GM19467 (cell line): Measurements from ENCODE around the gene ACOX2.
"Not testable (repeated sequence)": the region's sequence is repeated elsewhere in the genome, so short reads cannot be mapped to it uniquely, and the experiment has no call there.

Source experiments
- ATAC-seq: cut with Tn5 transposase; IDR thresholded peaks from one replicate; pipeline ENCODE4 v1.9.1; 2021; ENCODE audit warnings: mild to moderate bottlenecking, moderate library complexity; ENCODE audit not compliant: unreplicated experiment

The ACOX2 gene

GRCh38 chr3:58535531-58536500, 1.2 kb downstream of the ACOX2 start:
- no peak for ATAC-seq

DNA sequence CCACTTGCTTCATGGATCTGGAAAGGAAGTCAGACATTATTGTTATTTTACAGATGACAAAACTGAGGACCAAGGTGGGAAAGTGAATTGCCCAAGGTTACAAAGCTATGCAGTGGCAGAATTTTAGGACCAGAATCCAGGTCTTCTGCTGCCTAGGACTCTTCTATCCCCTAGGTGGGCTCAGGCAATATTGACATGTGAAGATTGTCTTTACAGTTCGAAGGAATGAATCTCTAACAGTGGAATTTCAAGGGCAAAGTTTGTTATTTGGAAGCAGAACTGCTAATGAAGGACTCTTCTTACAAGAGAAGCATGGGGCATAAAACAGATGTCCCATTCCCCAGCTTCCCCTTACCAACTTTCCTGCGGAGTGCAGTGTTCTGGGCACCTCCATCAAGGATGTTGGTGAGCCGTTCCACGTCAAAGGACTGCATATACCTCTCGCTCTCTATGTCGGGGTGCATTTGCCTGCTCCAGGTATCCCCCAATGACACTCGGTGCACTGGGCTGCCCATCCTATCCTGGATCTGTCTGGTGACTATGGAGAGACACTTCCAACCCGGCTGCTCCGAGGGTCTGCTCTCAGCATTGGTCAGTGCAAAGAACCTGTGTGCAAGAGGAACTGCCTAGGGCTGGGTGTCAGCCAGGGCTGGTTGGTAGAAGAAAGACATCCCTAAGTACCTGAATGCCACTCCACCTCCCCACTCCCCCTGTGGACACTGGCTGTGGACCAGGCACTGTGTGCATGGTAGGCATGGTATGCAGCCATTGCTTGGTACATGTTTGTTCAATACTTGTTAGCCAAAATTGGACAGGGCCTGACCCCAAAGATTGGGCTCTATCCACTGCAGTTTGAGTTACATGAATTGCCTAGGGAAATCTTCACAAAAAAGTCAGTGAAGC, 2.1 kb downstream of the ACOX2 start:
- ATAC-seq: no peak

DNA sequence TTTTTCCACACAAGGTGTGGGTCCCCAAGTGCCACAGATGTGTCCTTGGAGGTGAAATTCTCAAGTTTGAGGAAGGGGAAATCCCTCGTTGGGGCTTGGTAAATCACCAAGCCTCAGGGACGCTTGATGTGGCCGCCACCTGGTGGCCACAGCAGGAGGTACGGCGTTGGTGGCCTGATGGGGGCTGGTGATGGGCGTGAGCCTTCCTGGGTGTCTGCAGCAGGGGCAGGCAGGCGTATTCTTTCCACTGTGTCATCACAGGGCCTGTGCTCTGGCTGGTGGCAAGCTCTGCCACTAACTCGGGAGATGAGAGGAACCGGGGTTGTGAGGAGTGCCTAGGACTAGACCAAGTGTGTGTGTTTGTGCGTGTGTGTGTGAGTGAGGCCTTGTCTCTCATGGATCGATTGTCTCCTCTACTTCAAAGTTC, 4.2 kb downstream of the ACOX2 start:
- peak; percentile 95 for ATAC-seq

DNA sequence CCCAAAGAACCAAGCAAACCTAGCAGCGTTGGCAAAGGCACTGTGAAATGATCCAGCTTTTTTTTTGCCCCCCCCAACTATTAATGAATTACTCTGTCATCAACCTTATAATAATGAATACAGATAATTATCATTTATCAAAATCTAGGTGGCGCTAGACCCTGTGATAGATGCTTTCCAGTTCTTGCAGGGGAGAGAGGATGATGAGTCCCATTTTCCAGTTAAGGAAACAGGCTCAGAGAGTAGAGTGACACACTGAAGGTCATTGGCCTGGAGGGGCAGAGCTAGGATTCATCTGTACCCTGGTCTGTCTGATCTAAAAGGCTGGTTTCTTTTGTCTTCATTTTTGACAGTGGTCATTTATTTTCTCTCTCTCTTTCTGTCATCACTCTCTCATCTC, 5.0 kb downstream of the ACOX2 start:
- ATAC-seq: no peak

- no peak for ATAC-seq
Measured at GRCh38 chr3:58531555-58531954, 5.4 kb downstream of the ACOX2 start.

DNA sequence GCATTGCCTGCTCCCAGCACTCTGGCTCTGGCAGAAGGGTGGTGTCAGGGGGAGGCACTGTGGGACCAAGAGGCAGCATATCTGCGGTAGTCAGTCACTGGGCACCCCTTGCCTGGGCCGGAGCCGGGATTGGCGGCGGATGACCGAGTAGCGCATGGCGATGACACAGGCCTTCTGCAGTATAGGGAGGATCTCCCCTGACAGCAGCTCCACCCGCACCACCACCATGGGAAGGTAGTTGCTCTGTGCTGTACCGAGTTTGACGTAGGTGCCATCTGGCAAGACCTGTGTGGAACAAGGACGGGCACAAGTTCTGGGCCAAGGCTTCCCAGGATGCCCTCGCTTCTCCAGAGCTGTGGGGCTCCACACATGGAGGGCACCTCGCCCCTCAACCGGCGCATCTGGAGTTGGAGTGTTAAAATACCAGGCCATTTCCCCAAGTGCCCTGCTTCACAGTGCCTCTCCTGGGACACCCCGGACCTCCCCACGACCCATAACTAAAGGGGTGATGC, 6.6 kb downstream of the ACOX2 start:
- ATAC-seq: no peak

DNA sequence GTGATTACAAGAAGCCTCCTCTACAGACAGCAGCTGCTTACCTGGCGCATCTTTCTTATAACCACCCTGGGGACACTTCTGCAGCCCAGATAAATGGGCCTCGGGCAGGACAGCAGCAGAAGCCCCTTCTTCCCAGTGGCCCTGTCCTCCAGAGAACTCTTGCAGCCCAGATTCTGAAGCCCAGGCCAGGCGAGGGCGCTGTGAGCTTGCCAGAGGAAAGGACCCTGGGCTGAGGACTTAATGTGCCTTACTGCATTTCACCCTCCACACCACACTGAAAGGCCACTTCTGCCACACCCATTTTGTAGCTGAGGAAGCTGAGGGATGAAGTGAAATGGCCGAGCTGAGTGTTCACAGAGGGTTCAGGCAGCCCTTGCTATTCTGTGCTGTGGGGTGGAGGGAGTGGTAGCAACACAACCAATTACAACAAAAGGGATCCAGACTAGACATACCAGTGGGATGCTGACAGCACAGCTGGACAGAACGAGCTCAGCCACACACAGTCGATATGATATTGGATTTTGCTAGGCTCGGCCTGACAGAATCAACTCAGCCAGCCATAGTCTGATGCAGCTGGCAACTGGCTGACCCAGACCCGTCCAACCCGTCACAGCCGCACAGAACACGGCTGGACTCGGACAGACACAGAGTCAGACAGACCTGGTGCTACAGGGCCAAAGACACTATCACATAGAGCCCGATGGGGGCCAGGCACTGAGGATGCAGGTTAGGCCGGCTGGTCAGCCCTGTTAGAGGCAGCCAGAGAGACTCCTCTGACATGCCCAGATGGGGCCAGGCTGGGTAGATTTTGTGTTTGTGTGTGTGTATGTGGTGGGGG, 7.3 kb downstream of the ACOX2 start:
- ATAC-seq: no peak

GRCh38 chr3:58528629-58529028, 8.4 kb downstream of the ACOX2 start:
- no peak for ATAC-seq

- not testable (repeated sequence) for ATAC-seq
Measured at GRCh38 chr3:58527440-58527839, 9.6 kb downstream of the ACOX2 start.

DNA sequence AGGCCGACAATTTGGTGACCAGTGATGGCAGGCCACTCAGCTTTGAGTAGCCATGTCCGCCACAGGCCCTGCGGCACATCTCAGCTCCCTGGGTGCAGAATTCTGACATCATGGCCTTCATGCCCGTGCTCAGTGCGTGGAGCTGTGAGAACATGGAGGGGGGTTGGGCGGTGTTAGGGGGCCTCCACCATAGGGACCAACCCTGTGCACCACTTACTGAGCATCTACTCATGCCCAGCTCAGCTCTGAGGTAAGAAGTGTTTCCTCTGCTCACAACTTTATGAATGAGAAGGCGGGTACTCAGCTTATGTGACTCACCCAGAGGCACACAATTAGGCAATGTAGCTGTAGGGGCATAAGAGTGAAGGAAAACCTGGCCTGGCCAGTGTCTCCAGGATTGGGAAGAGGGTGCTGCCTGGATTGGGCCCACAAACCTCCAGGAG, 10.5 kb downstream of the ACOX2 start:
- no peak for ATAC-seq

- no peak for ATAC-seq
Measured at GRCh38 chr3:58524326-58524888, 12.6 kb downstream of the ACOX2 start.

DNA sequence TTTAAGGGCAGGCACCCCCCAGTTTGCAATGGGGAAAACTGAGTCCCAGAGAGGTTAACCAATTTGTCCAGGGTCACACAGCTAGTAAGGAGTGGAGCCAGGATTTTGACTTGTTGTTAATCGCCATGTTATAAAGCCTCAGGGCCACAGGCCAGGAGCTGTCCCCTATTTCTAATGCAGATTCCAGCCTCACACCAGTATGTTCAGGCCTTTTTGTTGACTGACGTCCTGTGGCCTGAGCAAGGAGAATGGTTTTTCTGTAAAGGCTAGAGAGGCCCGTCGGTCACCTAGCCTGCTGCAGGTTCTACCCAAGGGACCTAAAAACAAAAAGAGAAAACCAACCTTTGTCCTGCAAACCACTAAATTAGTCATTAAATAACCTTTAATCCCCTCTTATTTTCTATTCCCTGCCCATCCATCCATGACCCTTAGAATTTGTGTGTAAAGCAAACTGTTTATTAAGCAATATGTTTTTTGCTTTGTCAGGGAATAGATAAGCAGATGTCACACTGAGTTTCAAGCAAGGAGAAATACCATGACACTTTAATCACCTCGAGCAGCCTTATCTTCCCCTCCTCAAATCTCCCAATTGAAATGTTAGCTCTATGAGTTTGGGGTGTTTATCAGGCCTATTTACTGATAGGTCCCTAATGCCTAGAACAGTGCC, 14.1 kb downstream of the ACOX2 start:
- ATAC-seq: no peak

- ATAC-seq: no peak
Measured at GRCh38 chr3:58521917-58522631, 14.9 kb downstream of the ACOX2 start.

- ATAC-seq: no peak
Measured at GRCh38 chr3:58521336-58521670, 15.7 kb downstream of the ACOX2 start.

GRCh38 chr3:58520403-58521335, 16.3 kb downstream of the ACOX2 start:
- no peak for ATAC-seq

- no peak for ATAC-seq
Measured at GRCh38 chr3:58519668-58520402, 17.2 kb downstream of the ACOX2 start.

- no peak for ATAC-seq
Measured at GRCh38 chr3:58518291-58518789, 18.6 kb downstream of the ACOX2 start.
